ENCODE results near the gene ALOX12B. TPM values are rescaled to one million over a fixed set of nuclear protein-coding genes. Genes with fewer than 3 reads are reported as not detected.
"Not testable (repeated sequence)": the region's sequence is repeated elsewhere in the genome, so short reads cannot be mapped to it uniquely, and the experiment has no call there.

ALOX12B gene
- total and polyA plus RNA-seq, 2 experiments from 2014 or later, result 0.16 to 1.4 TPM

DNA sequence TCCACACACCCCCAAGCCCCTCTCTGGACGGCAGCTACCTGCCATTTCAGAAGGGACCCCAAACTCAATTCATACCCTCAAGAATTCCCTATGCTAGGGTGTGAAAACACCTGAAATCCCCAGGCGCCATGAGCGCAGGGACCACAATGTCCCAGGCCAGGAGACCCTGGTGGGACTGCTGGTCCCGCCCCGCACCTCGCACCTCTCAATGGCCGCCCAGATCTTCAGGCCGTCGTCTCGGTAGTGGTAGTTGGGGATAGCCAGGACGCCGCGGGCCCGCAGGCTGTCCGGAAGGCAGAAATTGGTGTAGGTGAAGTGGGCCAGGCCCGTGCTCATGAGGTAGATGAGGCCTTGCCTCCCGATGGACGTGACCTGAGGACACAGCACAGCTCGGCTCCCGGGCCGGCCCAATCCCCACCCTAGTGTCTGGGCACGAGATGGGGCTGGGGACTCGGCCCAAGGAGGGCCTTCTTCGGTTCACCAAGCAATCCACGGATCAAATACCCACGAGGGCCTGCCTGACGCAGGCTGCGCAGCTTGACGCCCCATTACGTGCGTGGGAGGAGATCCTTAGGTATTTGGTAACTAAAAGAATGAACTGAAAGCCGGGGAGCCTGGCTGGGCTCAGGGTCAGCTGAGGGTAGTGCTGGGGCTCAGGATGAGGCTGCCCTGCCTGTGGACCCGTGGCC, 21.6 kb upstream of the ALOX12B start (continued):
- TF ChIP-seq, protein P1, sequence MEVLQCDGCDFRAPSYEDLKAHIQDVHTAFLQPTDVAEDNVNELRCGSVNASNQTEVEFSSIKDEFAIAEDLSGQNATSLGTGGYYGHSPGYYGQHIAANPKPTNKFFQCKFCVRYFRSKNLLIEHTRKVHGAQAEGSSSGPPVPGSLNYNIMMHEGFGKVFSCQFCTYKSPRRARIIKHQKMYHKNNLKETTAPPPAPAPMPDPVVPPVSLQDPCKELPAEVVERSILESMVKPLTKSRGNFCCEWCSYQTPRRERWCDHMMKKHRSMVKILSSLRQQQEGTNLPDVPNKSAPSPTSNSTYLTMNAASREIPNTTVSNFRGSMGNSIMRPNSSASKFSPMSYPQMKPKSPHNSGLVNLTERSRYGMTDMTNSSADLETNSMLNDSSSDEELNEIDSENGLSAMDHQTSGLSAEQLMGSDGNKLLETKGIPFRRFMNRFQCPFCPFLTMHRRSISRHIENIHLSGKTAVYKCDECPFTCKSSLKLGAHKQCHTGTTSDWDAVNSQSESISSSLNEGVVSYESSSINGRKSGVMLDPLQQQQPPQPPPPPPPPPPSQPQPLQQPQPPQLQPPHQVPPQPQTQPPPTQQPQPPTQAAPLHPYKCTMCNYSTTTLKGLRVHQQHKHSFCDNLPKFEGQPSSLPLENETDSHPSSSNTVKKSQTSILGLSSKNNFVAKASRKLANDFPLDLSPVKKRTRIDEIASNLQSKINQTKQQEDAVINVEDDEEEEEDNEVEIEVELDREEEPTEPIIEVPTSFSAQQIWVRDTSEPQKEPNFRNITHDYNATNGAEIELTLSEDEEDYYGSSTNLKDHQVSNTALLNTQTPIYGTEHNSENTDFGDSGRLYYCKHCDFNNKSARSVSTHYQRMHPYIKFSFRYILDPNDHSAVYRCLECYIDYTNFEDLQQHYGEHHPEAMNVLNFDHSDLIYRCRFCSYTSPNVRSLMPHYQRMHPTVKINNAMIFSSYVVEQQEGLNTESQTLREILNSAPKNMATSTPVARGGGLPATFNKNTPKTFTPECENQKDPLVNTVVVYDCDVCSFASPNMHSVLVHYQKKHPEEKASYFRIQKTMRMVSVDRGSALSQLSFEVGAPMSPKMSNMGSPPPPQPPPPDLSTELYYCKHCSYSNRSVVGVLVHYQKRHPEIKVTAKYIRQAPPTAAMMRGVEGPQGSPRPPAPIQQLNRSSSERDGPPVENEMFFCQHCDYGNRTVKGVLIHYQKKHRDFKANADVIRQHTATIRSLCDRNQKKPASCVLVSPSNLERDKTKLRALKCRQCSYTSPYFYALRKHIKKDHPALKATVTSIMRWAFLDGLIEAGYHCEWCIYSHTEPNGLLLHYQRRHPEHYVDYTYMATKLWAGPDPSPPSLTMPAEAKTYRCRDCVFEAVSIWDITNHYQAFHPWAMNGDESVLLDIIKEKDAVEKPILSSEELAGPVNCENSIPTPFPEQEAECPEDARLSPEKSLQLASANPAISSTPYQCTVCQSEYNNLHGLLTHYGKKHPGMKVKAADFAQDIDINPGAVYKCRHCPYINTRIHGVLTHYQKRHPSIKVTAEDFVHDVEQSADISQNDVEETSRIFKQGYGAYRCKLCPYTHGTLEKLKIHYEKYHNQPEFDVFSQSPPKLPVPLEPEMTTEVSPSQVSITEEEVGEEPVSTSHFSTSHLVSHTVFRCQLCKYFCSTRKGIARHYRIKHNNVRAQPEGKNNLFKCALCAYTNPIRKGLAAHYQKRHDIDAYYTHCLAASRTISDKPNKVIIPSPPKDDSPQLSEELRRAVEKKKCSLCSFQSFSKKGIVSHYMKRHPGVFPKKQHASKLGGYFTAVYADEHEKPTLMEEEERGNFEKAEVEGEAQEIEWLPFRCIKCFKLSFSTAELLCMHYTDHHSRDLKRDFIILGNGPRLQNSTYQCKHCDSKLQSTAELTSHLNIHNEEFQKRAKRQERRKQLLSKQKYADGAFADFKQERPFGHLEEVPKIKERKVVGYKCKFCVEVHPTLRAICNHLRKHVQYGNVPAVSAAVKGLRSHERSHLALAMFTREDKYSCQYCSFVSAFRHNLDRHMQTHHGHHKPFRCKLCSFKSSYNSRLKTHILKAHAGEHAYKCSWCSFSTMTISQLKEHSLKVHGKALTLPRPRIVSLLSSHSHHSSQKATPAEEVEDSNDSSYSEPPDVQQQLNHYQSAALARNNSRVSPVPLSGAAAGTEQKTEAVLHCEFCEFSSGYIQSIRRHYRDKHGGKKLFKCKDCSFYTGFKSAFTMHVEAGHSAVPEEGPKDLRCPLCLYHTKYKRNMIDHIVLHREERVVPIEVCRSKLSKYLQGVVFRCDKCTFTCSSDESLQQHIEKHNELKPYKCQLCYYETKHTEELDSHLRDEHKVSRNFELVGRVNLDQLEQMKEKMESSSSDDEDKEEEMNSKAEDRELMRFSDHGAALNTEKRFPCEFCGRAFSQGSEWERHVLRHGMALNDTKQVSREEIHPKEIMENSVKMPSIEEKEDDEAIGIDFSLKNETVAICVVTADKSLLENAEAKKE (CRISPR knock-in tag; IDR thresholded peaks at IDR 0.05), result no peak
- TF ChIP-seq ZNF331 (CRISPR knock-in tag; IDR thresholded peaks at IDR 0.05; ENCODE audit: low read depth) (no peak), NANOG (IDR thresholded peaks at IDR 0.05; ENCODE audit: borderline replicate concordance) (no peak), EZH2phosphoT487 (IDR thresholded peaks at IDR 0.05; ENCODE audit: unreplicated experiment) (no peak), POLR2AphosphoS5 (IDR thresholded peaks at IDR 0.05; ENCODE audit: low read depth) (no peak)
- TF ChIP-seq, protein P2, sequence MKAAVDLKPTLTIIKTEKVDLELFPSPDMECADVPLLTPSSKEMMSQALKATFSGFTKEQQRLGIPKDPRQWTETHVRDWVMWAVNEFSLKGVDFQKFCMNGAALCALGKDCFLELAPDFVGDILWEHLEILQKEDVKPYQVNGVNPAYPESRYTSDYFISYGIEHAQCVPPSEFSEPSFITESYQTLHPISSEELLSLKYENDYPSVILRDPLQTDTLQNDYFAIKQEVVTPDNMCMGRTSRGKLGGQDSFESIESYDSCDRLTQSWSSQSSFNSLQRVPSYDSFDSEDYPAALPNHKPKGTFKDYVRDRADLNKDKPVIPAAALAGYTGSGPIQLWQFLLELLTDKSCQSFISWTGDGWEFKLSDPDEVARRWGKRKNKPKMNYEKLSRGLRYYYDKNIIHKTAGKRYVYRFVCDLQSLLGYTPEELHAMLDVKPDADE (IDR thresholded peaks at IDR 0.05), result no peak

DNA sequence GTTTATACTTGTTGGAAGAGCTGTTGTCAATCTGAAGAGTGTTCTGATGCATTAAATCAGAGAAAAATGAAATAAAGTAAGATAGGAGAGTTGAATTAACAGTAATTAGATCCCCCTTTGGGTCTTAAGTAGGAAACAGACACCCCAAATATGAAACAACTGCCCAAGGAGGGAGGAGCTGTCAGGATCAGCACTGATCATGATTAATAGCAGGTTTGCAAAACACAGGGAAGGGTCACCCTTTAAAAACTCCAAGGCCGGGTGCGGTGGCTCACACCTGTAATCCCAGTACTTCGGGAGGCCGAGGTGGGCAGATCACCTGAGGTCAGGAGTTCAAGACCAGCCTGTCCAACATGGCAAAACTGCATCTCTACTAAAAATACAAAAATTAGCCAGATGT, 19.5 kb upstream of the ALOX12B start:
- not testable (repeated sequence) for DNase-seq (ENCODE audit: low spot score); H3K79me2 ChIP-seq (replicated peaks; ENCODE audit: insufficient read depth); H3K4me3 ChIP-seq; H3F3A ChIP-seq (replicated peaks; ENCODE audit: low read depth); H3K36me3 Mint-ChIP-seq (ENCODE audit: low read depth); ATAC-seq; H3K4me3 Mint-ChIP-seq; H3K36me3 ChIP-seq (ENCODE audit: insufficient read depth); H2AFZ ChIP-seq; H4K20me1 ChIP-seq (replicated peaks; ENCODE audit: insufficient read depth); H3K9me3 Mint-ChIP-seq; H3K27ac ChIP-seq (ENCODE audit: low read depth); H3K9me2 ChIP-seq (ENCODE audit: insufficient read depth); H3K4me2 ChIP-seq; H3K27ac Mint-ChIP-seq; H3K4me1 ChIP-seq (ENCODE audit: insufficient read depth)
- peaks cover 18% of the 10 kb centered on the region for H3K4me1 Mint-ChIP-seq
- peaks cover 46% of the 10 kb centered on the region for H3K27me3 ChIP-seq (ENCODE audit: insufficient read depth)
- H3K27me3 Mint-ChIP-seq (ENCODE audit: insufficient read depth, low read depth, poor library complexity), result peaks cover 40% of the 10 kb centered on the region

Measured in GM23338 (cell line).